ENCODE data around the gene CD63. TPM values are rescaled to one million over a fixed set of nuclear protein-coding genes. Genes with fewer than 3 reads are reported as not detected.

The CD63 gene
- total RNA-seq, 1 experiment from 2014 or later = 581 TPM

DNA sequence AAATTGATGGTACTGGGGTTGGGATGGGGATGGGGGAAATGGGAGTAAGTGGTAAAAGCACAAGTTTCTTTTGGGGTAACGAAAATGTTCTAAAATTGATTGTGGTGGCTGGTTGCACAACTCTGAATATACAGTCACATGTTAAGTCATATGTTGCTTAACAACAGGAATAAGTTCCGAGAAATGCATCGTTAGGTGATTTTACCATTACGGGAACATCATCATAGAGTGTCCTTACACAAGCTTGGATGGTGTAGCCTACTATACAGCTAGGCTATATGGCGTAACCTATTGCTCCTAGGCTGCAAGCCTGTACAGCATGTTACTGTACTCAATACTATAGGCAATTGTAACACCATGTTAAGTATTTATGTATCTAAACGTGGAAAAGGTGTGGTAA lies 52.1 kb downstream of the CD63 start:
- Histone ChIP-seq H2BK12ac (ENCODE audit: insufficient read length, low read depth, low read length) (no peak overlapping the region), H3K4ac (ENCODE audit: low read depth, low read length) (no peak overlapping the region), H4K91ac (ENCODE audit: insufficient read length, low read depth, low read length) (no peak overlapping the region), H2BK15ac (ENCODE audit: low read depth, low read length) (no peak overlapping the region), H3K79me2 (ENCODE audit: insufficient read depth, low read length) (no peaks in the 10 kb centered on the region), H4K20me1 (ENCODE audit: control insufficient read depth, insufficient read depth, insufficient read length) (no peaks in the 10 kb centered on the region), H2AFZ (ENCODE audit: low read length) (no peak overlapping the region), H3K4me1 (ENCODE audit: insufficient read depth, low read length) (no peaks in the 10 kb centered on the region), H3K14ac (ENCODE audit: insufficient read depth, low read length) (no peak overlapping the region), H3K9ac (ENCODE audit: extremely low read depth, insufficient read length, low read length) (no peak overlapping the region), H3K9me3 (ENCODE audit: control insufficient read depth, low read depth, low read length) (no peaks in the 10 kb centered on the region), H2BK120ac (ENCODE audit: low read depth, low read length, poor library complexity, severe bottlenecking) (no peak overlapping the region), H3K23ac (ENCODE audit: insufficient read length, low read depth, low read length) (no peak overlapping the region), H3K27ac (ENCODE audit: insufficient read length, low read depth, low read length) (no peak overlapping the region), H3T11ph (ENCODE audit: low read length) (no peak overlapping the region), H2BK5ac (ENCODE audit: insufficient read length, low read length) (no peak overlapping the region), H3K27me3 (ENCODE audit: insufficient read depth, low read length) (no peaks in the 10 kb centered on the region), H3K18ac (ENCODE audit: insufficient read length, low read depth, low read length) (no peak overlapping the region), H3K56ac (ENCODE audit: insufficient read length, low read depth, low read length) (no peak overlapping the region), H3K23me2 (ENCODE audit: insufficient read length, low read depth, low read length, poor library complexity, severe bottlenecking) (no peaks in the 10 kb centered on the region), H2BK20ac (ENCODE audit: low read depth, low read length, poor library complexity, severe bottlenecking) (no peak overlapping the region), H4K5ac (ENCODE audit: insufficient read length, low read depth, low read length) (no peak overlapping the region), H2AK5ac (ENCODE audit: insufficient read length, low read length) (no peak overlapping the region), H3K79me1 (ENCODE audit: insufficient read depth, low read depth, low read length, poor library complexity, severe bottlenecking) (no peaks in the 10 kb centered on the region), H3K4me2 (ENCODE audit: insufficient read depth, insufficient read length, low read length) (no peak overlapping the region), H4K8ac (replicated peaks; ENCODE audit: insufficient read length, low read depth, low read length) (no peak overlapping the region)
- peaks cover 10% of the 10 kb centered on the region in 2 experiments for H3K4me1 Mint-ChIP-seq
- TF ChIP-seq, protein P1, sequence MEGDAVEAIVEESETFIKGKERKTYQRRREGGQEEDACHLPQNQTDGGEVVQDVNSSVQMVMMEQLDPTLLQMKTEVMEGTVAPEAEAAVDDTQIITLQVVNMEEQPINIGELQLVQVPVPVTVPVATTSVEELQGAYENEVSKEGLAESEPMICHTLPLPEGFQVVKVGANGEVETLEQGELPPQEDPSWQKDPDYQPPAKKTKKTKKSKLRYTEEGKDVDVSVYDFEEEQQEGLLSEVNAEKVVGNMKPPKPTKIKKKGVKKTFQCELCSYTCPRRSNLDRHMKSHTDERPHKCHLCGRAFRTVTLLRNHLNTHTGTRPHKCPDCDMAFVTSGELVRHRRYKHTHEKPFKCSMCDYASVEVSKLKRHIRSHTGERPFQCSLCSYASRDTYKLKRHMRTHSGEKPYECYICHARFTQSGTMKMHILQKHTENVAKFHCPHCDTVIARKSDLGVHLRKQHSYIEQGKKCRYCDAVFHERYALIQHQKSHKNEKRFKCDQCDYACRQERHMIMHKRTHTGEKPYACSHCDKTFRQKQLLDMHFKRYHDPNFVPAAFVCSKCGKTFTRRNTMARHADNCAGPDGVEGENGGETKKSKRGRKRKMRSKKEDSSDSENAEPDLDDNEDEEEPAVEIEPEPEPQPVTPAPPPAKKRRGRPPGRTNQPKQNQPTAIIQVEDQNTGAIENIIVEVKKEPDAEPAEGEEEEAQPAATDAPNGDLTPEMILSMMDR (conservative IDR thresholded peaks at IDR 0.05) = no peak
- peaks cover 11% of the 10 kb centered on the region for H3K27me3 Mint-ChIP-seq (ENCODE audit: low read depth)
- DNase-seq = no peak
- no CpG with 5 or more reads among the region's 6 CpGs for WGBS (ENCODE audit: extremely low coverage, insufficient read length, low lambda C conversion rate)
- no peak overlapping the region for H3K27ac Mint-ChIP-seq
- no peaks in the 10 kb centered on the region for H3K36me3 Mint-ChIP-seq (ENCODE audit: insufficient read depth in 1 of 3, low read depth in 3 of 3)
- H3K9me3 Mint-ChIP-seq = no peaks in the 10 kb centered on the region
- no peak overlapping the region for H3K4me3 Mint-ChIP-seq

All from H9 (cell line).